Natural killer cell (primary cell): ENCODE data around the gene CNDP1. TPM values are rescaled to one million over a fixed set of nuclear protein-coding genes. Genes with fewer than 3 reads are reported as not detected.
"Not testable (repeated sequence)": the region's sequence is repeated elsewhere in the genome, so short reads cannot be mapped to it uniquely, and the experiment has no call there.

Source experiments
- ATAC-seq, 3 donors: fragments of 150-1000 bp in 2 of 3; fragments of 200-7000 bp in 1 of 3; cut with Tn5 transposase; 1 replicate in 1 of 3; 2 replicates in 2 of 3; pipeline ENCODE4 v1.10.0; 2021; ENCODE audit warnings: mild to moderate bottlenecking in 2 of 3, moderate library complexity in 2 of 3
- DNase-seq, 2 donors: peaks; one replicate each; pipeline versions ENCODE4 v3.0.0 to v3.0.0-alpha.2; 2013 to 2021; ENCODE audit warnings: mixed read lengths in 1 of 2
- H3K27ac ChIP-seq: one replicate; pipeline ENCODE4 v1.5.1; 2013; ENCODE audit warnings: mild to moderate bottlenecking, low read length
- H3K27me3 ChIP-seq: one replicate; pipeline ENCODE4 v1.6.1; 2013; ENCODE audit warnings: low read length; ENCODE audit not compliant: control insufficient read depth, insufficient read depth
- H3K36me3 ChIP-seq: one replicate; pipeline ENCODE4 v1.6.1; 2013; ENCODE audit warnings: low read length; ENCODE audit not compliant: control insufficient read depth, insufficient read depth
- H3K4me1 ChIP-seq: one replicate; pipeline ENCODE4 v1.6.1; 2013; ENCODE audit warnings: low read length; ENCODE audit not compliant: control insufficient read depth, insufficient read depth
- H3K4me3 ChIP-seq: one replicate; pipeline ENCODE4 v1.5.1; 2013; ENCODE audit warnings: low read length
- H3K9me3 ChIP-seq: one replicate; pipeline ENCODE4 v1.6.1; 2013; ENCODE audit warnings: low read length; ENCODE audit not compliant: control insufficient read depth, insufficient read depth
- H3K27ac Mint-ChIP-seq, 2 donors: one replicate each; pipeline ENCODE4 v1.8.0; 2022; ENCODE audit warnings: mild to moderate bottlenecking in 2 of 2, mixed read lengths in 2 of 2, moderate library complexity in 1 of 2
- H3K27me3 Mint-ChIP-seq, 2 donors: one replicate each; pipeline ENCODE4 v1.8.0; 2022; ENCODE audit warnings: low read depth in 2 of 2, mixed read lengths in 2 of 2
- H3K36me3 Mint-ChIP-seq: one replicate; pipeline ENCODE4 v1.8.0; 2022; ENCODE audit warnings: mixed read lengths
- H3K4me1 Mint-ChIP-seq, 2 donors: one replicate each; pipeline ENCODE4 v1.8.0; 2022; ENCODE audit warnings: mixed read lengths in 2 of 2
- H3K4me3 Mint-ChIP-seq: one replicate; pipeline ENCODE4 v1.8.0; 2022; ENCODE audit warnings: mild to moderate bottlenecking, moderate library complexity, mixed read lengths
- H3K9me3 Mint-ChIP-seq, 2 donors: one replicate each; pipeline ENCODE4 v1.8.0; 2022; ENCODE audit warnings: mixed read lengths in 2 of 2
- CTCF ChIP-seq: fragments of 200-600 bp; IDR thresholded peaks from one replicate; pipeline ENCODE4 v1.8.0; 2022; ENCODE audit warnings: antibody characterized with exemption
- WGBS: methylation state at CpG from one replicate; pipeline ENCODE4 v1.1.7; 2013; ENCODE audit warnings: missing lambda C conversion rate; ENCODE audit not compliant: insufficient coverage; 5-methylcytosine and 5-hydroxymethylcytosine counted together
- intact Hi-C: fragments of 100-400 bp; cut with micrococcal nuclease; formaldehyde crosslinking; loops from one replicate; pipeline ENCODE4 v1.14.2; 2022
- total RNA-seq, 4 donors: library from RNA; stranded (reverse); fragments of 120-200 nt in 1 of 4; gene quantifications; one replicate each; pipeline versions ENCODE4 v1.2.3 to v1.2.4, GENCODE V29; 2013 to 2022

CNDP1 gene
- total RNA-seq, 3 donors from 2014 or later (not counting 1 experiment from before 2014, with no cell fraction given) = 0.31 to 0.60 (median 0.57) TPM

GRCh38 chr18:74499633-74500032 is 34.7 kb upstream of the CNDP1 start:
- H3K36me3 ChIP-seq = peaks cover 25% of the 10 kb centered on the region
- peaks cover 45% of the 10 kb centered on the region for H3K4me1 ChIP-seq
- H3K9me3 ChIP-seq = no peaks in the 10 kb centered on the region
- H3K4me1 Mint-ChIP-seq = peaks cover 44 to 47% of the 10 kb centered on the region in 2 donors
- H3K4me3 ChIP-seq = peak overlapping the region; percentile 59
- no peaks in the 10 kb centered on the region for H3K36me3 Mint-ChIP-seq
- H3K27me3 Mint-ChIP-seq = no peaks in the 10 kb centered on the region
- WGBS = 18% methylated on average over 9 of the region's 9 CpGs
- H3K4me3 Mint-ChIP-seq = peak overlapping the region; percentile 89
- ATAC-seq (peak; percentile 20 to 54 (median 30)), DNase-seq (peak; percentile 40 to 70)
- intact Hi-C loops = loop anchor here (1.0 to 5.0 kb wide), 3 partner anchors 98 to 1993 kb away; partner anchors contain the start of genes TIMM21 and ZNF407
- H3K27ac ChIP-seq = peak overlapping the region; percentile 98
- peak overlapping the region; percentile 96 for H3K27ac Mint-ChIP-seq
- H3K27me3 ChIP-seq = no peaks in the 10 kb centered on the region
- no peaks in the 10 kb centered on the region for H3K9me3 Mint-ChIP-seq
- no peak for TF ChIP-seq CTCF

DNA sequence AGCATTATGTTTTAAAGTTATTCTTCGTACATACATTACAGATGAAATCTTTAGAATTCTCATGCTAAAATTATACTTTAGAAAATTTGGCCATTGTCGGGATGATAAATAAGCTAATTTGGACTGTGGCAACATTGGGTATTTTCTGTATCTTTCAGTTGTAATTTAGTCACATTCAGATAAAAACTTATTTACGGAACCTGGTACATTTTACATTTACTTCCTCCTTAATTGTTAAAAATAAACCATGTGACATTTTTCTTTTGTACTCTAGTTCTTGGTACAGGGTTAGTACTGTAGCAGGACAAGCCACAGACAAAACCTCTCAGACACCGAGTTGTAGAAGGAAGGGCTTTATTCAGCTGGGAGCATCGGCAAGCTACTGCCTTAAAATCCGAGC is 33.9 kb upstream of the CNDP1 start:
- Histone ChIP-seq H3K27me3 (no peaks in the 10 kb centered on the region), H3K36me3 (peaks cover 29% of the 10 kb centered on the region), H3K4me3 (no peak overlapping the region), H3K9me3 (no peaks in the 10 kb centered on the region), H3K27ac (peak overlapping the region; percentile 98), H3K4me1 (peaks cover 44% of the 10 kb centered on the region)
- ATAC-seq (no peak), DNase-seq (no peak)
- Mint-ChIP-seq H3K4me3 (peak overlapping the region; percentile 35), H3K27me3 (no peaks in the 10 kb centered on the region), H3K4me1 (peaks cover 44 to 47% of the 10 kb centered on the region in 2 donors), H3K27ac (peak overlapping the region; percentile 96), H3K36me3 (no peaks in the 10 kb centered on the region), H3K9me3 (no peaks in the 10 kb centered on the region)
- 69% methylated on average over 3 of the region's 6 CpGs for WGBS
- TF ChIP-seq CTCF = no peak
- intact Hi-C loops = no loop called here

- H3K4me1 Mint-ChIP-seq = peaks cover 40 to 43% of the 10 kb centered on the region in 2 donors
These were observed 33.5 kb upstream of the CNDP1 start for GRCh38 chr18:74500774-74501173.

DNA sequence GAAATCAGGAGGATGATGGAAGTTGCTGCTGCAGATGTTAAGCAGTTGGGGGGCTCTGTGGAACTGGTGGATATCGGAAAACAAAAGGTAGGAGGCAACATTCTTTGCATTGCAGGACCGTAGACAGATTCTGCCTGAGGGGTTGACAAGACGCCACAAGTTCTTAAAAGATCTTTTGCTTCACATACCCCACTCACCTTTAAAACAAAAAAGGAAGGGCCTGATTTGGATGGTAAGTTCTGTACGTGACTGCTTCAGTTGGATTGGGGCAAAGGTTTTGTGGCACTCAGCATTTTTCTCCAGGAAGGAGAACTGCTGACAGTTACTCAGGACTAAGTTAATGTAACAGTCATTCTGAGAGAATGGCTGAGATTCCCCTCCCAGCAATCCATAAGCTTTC is 32.9 kb upstream of the CNDP1 start:
- H3K9me3 Mint-ChIP-seq = no peaks in the 10 kb centered on the region
- no peak for ATAC-seq
- DNase-seq = no peak
- intact Hi-C loops = no loop called here
- no peak for TF ChIP-seq CTCF
- Histone ChIP-seq H3K27ac (no peak overlapping the region), H3K36me3 (peaks cover 33% of the 10 kb centered on the region), H3K4me1 (peaks cover 40% of the 10 kb centered on the region), H3K4me3 (no peak overlapping the region), H3K9me3 (no peaks in the 10 kb centered on the region), H3K27me3 (no peaks in the 10 kb centered on the region)
- H3K27me3 Mint-ChIP-seq = no peaks in the 10 kb centered on the region
- H3K36me3 Mint-ChIP-seq = no peaks in the 10 kb centered on the region
- H3K27ac Mint-ChIP-seq = peak overlapping the region; percentile 96
- H3K4me3 Mint-ChIP-seq = no peak overlapping the region
- H3K4me1 Mint-ChIP-seq = peaks cover 38 to 39% of the 10 kb centered on the region in 2 donors
- 92% methylated on average over 1 of the region's 4 CpGs for WGBS

More at GRCh38 chr18:74500774-74501173, 33.5 kb upstream of the CNDP1 start:
- DNase-seq, H3K9me3 ChIP-seq, H3K27me3 Mint-ChIP-seq, H3K9me3 Mint-ChIP-seq, ATAC-seq, H3K27me3 ChIP-seq, intact Hi-C loops, H3K4me3 ChIP-seq, H3K36me3 Mint-ChIP-seq: not testable (repeated sequence)
- Histone ChIP-seq H3K4me1 (peaks cover 40% of the 10 kb centered on the region), H3K36me3 (peaks cover 31% of the 10 kb centered on the region), H3K27ac (peak overlapping the region; percentile 12)
- Mint-ChIP-seq H3K27ac (peak overlapping the region; percentile 96), H3K4me3 (peak overlapping the region; percentile 35)
- WGBS = 64% methylated on average over 8 of the region's 8 CpGs
